Neural cell (in vitro differentiated cells): Measurements from ENCODE around the gene AKAP8L. TPM values are rescaled to one million over a fixed set of nuclear protein-coding genes. Genes with fewer than 3 reads are reported as not detected.
"Not testable (repeated sequence)": the region's sequence is repeated elsewhere in the genome, so short reads cannot be mapped to it uniquely, and the experiment has no call there.

Source experiments
- H2AFZ ChIP-seq: fragments of 200-600, 300-800 bp; sonication (generic), shearing (Covaris generic); 2 replicates; pipeline ENCODE4 v1.6.0; 2014; ENCODE audit warnings: low read depth, mild to moderate bottlenecking, antibody characterized with exemption, low read length, moderate library complexity
- H3F3A ChIP-seq: fragments of 200-600 bp; shearing (Covaris generic); 2 replicates; pipeline ENCODE4 v1.6.1; 2016; ENCODE audit warnings: mild to moderate bottlenecking, moderate library complexity, mixed read lengths, antibody characterized with exemption, low read length; ENCODE audit not compliant: insufficient read depth, poor library complexity, severe bottlenecking
- H3K27ac ChIP-seq: fragments of 200-600, 300-800 bp; sonication (generic), shearing (Covaris generic); 2 replicates; pipeline ENCODE4 v1.5.1; 2014; ENCODE audit warnings: mild to moderate bottlenecking, low read length, moderate library complexity
- H3K27me3 ChIP-seq: fragments of 300-800, 200-600 bp; sonication (generic), shearing (Covaris generic); 2 replicates; pipeline ENCODE4 v1.6.0; 2014; ENCODE audit warnings: mild to moderate bottlenecking, low read depth, low read length, moderate library complexity; ENCODE audit not compliant: insufficient read depth
- H3K36me3 ChIP-seq: fragments of 300-800, 200-600 bp; sonication (generic), shearing (Covaris generic); 2 replicates; pipeline ENCODE4 v1.5.1; 2014; ENCODE audit warnings: mild to moderate bottlenecking, antibody characterized with exemption, low read length, moderate library complexity; ENCODE audit not compliant: insufficient read depth
- H3K4me2 ChIP-seq: fragments of 300-800, 200-600 bp; sonication (generic), shearing (Covaris generic); 2 replicates; pipeline ENCODE4 v1.6.0; 2014; ENCODE audit warnings: mild to moderate bottlenecking, low read length
- H3K4me3 ChIP-seq: fragments of 300-800, 200-600 bp; sonication (generic), shearing (Covaris generic); 2 replicates; pipeline ENCODE4 v1.5.1; 2014; ENCODE audit warnings: mild to moderate bottlenecking, low read length, moderate library complexity
- H3K79me2 ChIP-seq: fragments of 200-600 bp; shearing (Covaris generic); replicated peaks from 2 replicates; pipeline ENCODE4 v1.6.0; 2014; ENCODE audit warnings: mild to moderate bottlenecking, low read length, moderate library complexity; ENCODE audit not compliant: insufficient read depth
- H3K9ac ChIP-seq: fragments of 300-800, 200-600 bp; sonication (generic), shearing (Covaris generic); 2 replicates; pipeline ENCODE4 v1.6.1; 2016; ENCODE audit warnings: mild to moderate bottlenecking, low read length, mixed read lengths
- H3K9me2 ChIP-seq: fragments of 200-600 bp; shearing (Covaris generic); 2 replicates; pipeline ENCODE4 v1.6.1; 2016; ENCODE audit warnings: mild to moderate bottlenecking, low read length, mixed read lengths; ENCODE audit not compliant: insufficient read depth
- H3K9me3 ChIP-seq: fragments of 200-600, 300-800 bp; sonication (generic), shearing (Covaris generic); 2 replicates; pipeline ENCODE4 v1.6.1; 2016; ENCODE audit warnings: mild to moderate bottlenecking, mixed run types, low read length, moderate library complexity, mixed read lengths
- H4K20me1 ChIP-seq: fragments of 200-600 bp; shearing (Covaris generic); 2 replicates; pipeline ENCODE4 v1.6.1; 2016; ENCODE audit warnings: mild to moderate bottlenecking, mixed run types; ENCODE audit not compliant: insufficient read depth
- CTCF ChIP-seq: fragments of 450-650 bp; IDR thresholded peaks from 2 replicates; pipeline ENCODE4 v1.5.1; 2014; ENCODE audit warnings: antibody characterized with exemption, mild to moderate bottlenecking, moderate library complexity; ENCODE audit not compliant: poor library complexity, severe bottlenecking
- EP300 ChIP-seq: fragments of 450-650 bp; conservative IDR thresholded peaks from 2 replicates; pipeline ENCODE4 v1.6.1; 2014; ENCODE audit warnings: antibody characterized with exemption, mild to moderate bottlenecking, moderate library complexity; ENCODE audit not compliant: poor library complexity, severe bottlenecking
- EZH2 ChIP-seq: fragments of 200-600, 300-800 bp; shearing (Covaris generic), sonication (generic); IDR thresholded peaks from 2 replicates; pipeline ENCODE4 v1.6.1; 2014; ENCODE audit warnings: antibody characterized with exemption, low read length, borderline replicate concordance, mild to moderate bottlenecking; ENCODE audit not compliant: insufficient read depth, poor library complexity, severe bottlenecking
- MXI1 ChIP-seq: fragments of 450-650 bp; conservative IDR thresholded peaks from 2 replicates; pipeline ENCODE4 v1.6.1; 2014; ENCODE audit warnings: antibody characterized with exemption, mild to moderate bottlenecking; ENCODE audit not compliant: poor library complexity, severe bottlenecking
- POLR2AphosphoS5 ChIP-seq: IDR thresholded peaks from 2 replicates; pipeline ENCODE4 v1.6.1; 2012
- RAD21 ChIP-seq: fragments of 450-650 bp; conservative IDR thresholded peaks from 2 replicates; pipeline ENCODE4 v1.6.1; 2014; ENCODE audit warnings: antibody characterized with exemption, mild to moderate bottlenecking, moderate library complexity
- SMC3 ChIP-seq: fragments of 450-650 bp; conservative IDR thresholded peaks from 2 replicates; pipeline ENCODE4 v1.6.1; 2014; ENCODE audit warnings: antibody characterized with exemption, mild to moderate bottlenecking, moderate library complexity; ENCODE audit not compliant: poor library complexity
- TAF1 ChIP-seq: IDR thresholded peaks from 2 replicates; pipeline ENCODE4 v1.6.1; 2012; ENCODE audit warnings: low read depth
- polyA plus RNA-seq: library from polyadenylated mRNA; depleted of rRNA; stranded (reverse); fragments of >200 nt; gene quantifications from 2 replicates; pipeline ENCODE4 v1.2.3, GENCODE V29; 2014
- TF ChIP-seq, protein P1 (sequence below): IDR thresholded peaks from 2 replicates; pipeline ENCODE4 v1.6.1; 2012; ENCODE audit warnings: borderline replicate concordance

The AKAP8L gene
- polyA plus RNA-seq, 1 donor from 2014 or later = 281 TPM

- H3K79me2 ChIP-seq = no peaks in the 10 kb centered on the region
- H3K9me3 ChIP-seq = no peaks in the 10 kb centered on the region
- H3K27ac ChIP-seq = no peak overlapping the region
- H3K4me3 ChIP-seq = no peak overlapping the region
- no peaks in the 10 kb centered on the region for H3K27me3 ChIP-seq
- no peaks in the 10 kb centered on the region for H3F3A ChIP-seq
- H2AFZ ChIP-seq = no peak overlapping the region
- H4K20me1 ChIP-seq = no peaks in the 10 kb centered on the region
- H3K9me2 ChIP-seq = no peaks in the 10 kb centered on the region
- no peak for TF ChIP-seq EP300
- TF ChIP-seq POLR2AphosphoS5 = no peak
- no peak for TF ChIP-seq CTCF
- no peak for TF ChIP-seq EZH2
- TF ChIP-seq, protein P1, sequence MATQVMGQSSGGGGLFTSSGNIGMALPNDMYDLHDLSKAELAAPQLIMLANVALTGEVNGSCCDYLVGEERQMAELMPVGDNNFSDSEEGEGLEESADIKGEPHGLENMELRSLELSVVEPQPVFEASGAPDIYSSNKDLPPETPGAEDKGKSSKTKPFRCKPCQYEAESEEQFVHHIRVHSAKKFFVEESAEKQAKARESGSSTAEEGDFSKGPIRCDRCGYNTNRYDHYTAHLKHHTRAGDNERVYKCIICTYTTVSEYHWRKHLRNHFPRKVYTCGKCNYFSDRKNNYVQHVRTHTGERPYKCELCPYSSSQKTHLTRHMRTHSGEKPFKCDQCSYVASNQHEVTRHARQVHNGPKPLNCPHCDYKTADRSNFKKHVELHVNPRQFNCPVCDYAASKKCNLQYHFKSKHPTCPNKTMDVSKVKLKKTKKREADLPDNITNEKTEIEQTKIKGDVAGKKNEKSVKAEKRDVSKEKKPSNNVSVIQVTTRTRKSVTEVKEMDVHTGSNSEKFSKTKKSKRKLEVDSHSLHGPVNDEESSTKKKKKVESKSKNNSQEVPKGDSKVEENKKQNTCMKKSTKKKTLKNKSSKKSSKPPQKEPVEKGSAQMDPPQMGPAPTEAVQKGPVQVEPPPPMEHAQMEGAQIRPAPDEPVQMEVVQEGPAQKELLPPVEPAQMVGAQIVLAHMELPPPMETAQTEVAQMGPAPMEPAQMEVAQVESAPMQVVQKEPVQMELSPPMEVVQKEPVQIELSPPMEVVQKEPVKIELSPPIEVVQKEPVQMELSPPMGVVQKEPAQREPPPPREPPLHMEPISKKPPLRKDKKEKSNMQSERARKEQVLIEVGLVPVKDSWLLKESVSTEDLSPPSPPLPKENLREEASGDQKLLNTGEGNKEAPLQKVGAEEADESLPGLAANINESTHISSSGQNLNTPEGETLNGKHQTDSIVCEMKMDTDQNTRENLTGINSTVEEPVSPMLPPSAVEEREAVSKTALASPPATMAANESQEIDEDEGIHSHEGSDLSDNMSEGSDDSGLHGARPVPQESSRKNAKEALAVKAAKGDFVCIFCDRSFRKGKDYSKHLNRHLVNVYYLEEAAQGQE = no peak
- no peak for TF ChIP-seq SMC3
- TF ChIP-seq MXI1 = no peak
- TF ChIP-seq TAF1 = no peak
- no peak overlapping the region for H3K4me2 ChIP-seq
- H3K36me3 ChIP-seq = no peaks in the 10 kb centered on the region
- H3K9ac ChIP-seq = no peak overlapping the region
Observed at GRCh38 chr19:15340086-15340485, 78.7 kb downstream of the AKAP8L start.

DNA sequence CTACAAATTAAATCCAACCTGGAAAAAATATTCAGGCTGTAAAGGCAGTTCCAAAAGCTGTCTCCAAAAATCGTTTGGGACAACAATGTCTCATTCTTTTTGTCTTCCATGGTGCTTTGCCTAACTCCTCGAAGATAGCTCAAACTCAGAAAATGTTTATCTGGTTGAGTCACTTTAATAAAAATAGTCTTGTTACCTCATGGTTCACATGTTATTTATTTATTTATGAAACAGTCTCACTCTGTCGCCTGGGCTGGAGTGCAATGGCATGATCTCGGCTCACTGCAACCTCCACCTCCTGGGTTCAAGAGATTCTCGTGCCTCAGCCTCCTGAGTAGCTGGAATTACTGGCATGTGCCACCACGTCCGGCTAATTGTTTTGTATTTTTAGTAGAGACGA, 81.6 kb downstream of the AKAP8L start:
- no peak overlapping the region for H2AFZ ChIP-seq
- H3F3A ChIP-seq = no peaks in the 10 kb centered on the region
- H3K36me3 ChIP-seq = no peaks in the 10 kb centered on the region
- H3K9ac ChIP-seq = no peak overlapping the region
- TF ChIP-seq CTCF = no peak
- TF ChIP-seq MXI1 = no peak
- TF ChIP-seq SMC3 = no peak
- no peak for TF ChIP-seq EZH2
- TF ChIP-seq POLR2AphosphoS5 = no peak
- TF ChIP-seq EP300 = no peak
- no peak for TF ChIP-seq RAD21
- TF ChIP-seq TAF1 = no peak
- TF ChIP-seq, protein P1 = no peak
- no peak overlapping the region for H3K4me2 ChIP-seq
- no peaks in the 10 kb centered on the region for H3K27me3 ChIP-seq
- H3K4me3 ChIP-seq = no peak overlapping the region
- H3K9me2 ChIP-seq = no peaks in the 10 kb centered on the region
- H3K9me3 ChIP-seq = no peaks in the 10 kb centered on the region
- no peaks in the 10 kb centered on the region for H4K20me1 ChIP-seq
- no peak overlapping the region for H3K27ac ChIP-seq
- H3K79me2 ChIP-seq = peaks cover 9% of the 10 kb centered on the region

DNA sequence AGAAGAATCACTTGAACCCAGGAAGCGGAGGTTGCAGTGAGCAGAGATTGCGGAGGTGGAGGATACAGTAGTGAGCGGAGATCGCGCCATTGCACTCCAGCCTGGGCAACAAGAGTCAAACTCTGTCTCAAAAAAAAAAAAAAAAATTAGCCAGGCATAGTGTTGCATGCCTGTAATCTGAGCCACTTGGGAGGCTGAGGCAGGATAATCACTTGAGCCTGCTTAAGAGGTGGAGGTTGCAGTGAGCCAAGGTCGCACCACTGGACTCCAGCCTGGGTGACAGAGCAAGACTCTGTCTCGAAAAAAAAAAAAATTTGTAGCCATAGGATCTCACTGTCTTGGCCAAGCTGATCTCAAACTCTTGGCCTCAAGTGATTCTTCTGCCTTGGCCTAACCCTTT, 82.8 kb downstream of the AKAP8L start:
- not testable (repeated sequence) for H3K9ac ChIP-seq, H3K9me3 ChIP-seq, H3K9me2 ChIP-seq, H3K36me3 ChIP-seq, H3K4me2 ChIP-seq, H3K4me3 ChIP-seq, H4K20me1 ChIP-seq, H2AFZ ChIP-seq, H3K27ac ChIP-seq, H3K27me3 ChIP-seq, H3F3A ChIP-seq
- peaks cover 14% of the 10 kb centered on the region for H3K79me2 ChIP-seq
